ENCODE data around the gene IFNLR1. TPM values are rescaled to one million over a fixed set of nuclear protein-coding genes. Genes with fewer than 3 reads are reported as not detected.

The IFNLR1 gene
- total and polyA plus RNA-seq, 8 donors: 2.5 to 5.9 (median 4.1) TPM

GRCh38 chr1:24118410-24119242 lies 68.5 kb downstream of the IFNLR1 start:
- no peak overlapping the region for H3K4me3 ChIP-seq
- no peaks in the 10 kb centered on the region for H3K9me3 ChIP-seq
- peaks cover 0 to 43% of the 10 kb centered on the region in 2 donors for H3K27me3 ChIP-seq
- H3K27ac ChIP-seq: no peak overlapping the region
- no peak for DNase-seq
- H3K4me1 ChIP-seq: no peaks in the 10 kb centered on the region
- ATAC-seq: no peak
- intact Hi-C loops (cut with DNase I): no loop called here
- H3K36me3 ChIP-seq: no peaks in the 10 kb centered on the region
- no peak for TF ChIP-seq CTCF (IDR thresholded peaks at IDR 0.05)

- Histone ChIP-seq H3K9me3 (no peaks in the 10 kb centered on the region), H3K4me3 (no peak overlapping the region), H3K27me3 (peaks cover 0 to 48% of the 10 kb centered on the region in 2 donors), H3K4me1 (no peaks in the 10 kb centered on the region), H3K27ac (no peak overlapping the region), H3K36me3 (no peaks in the 10 kb centered on the region)
- peak; percentile 28 for ATAC-seq
- DNase-seq: no peak
- intact Hi-C loops (cut with DNase I): no loop called here
- TF ChIP-seq CTCF (IDR thresholded peaks at IDR 0.05): no peak
Observed at GRCh38 chr1:24117722-24118409, 69.2 kb downstream of the IFNLR1 start.

GRCh38 chr1:24117132-24117531 lies 70.0 kb downstream of the IFNLR1 start:
- Histone ChIP-seq H3K27ac (no peak overlapping the region), H3K4me1 (peaks cover 0 to 3% of the 10 kb centered on the region in 2 donors), H3K9me3 (no peaks in the 10 kb centered on the region), H3K4me3 (no peak overlapping the region), H3K27me3 (peaks cover 0 to 55% of the 10 kb centered on the region in 2 donors), H3K36me3 (no peaks in the 10 kb centered on the region)
- TF ChIP-seq CTCF (IDR thresholded peaks at IDR 0.05): no peak
- intact Hi-C loops (cut with DNase I): no loop called here
- DNase-seq (no peak), ATAC-seq (no peak)

GRCh38 chr1:24114753-24115152 lies 72.3 kb downstream of the IFNLR1 start:
- H3K27ac ChIP-seq: no peak overlapping the region
- H3K4me1 ChIP-seq: peaks cover 0 to 6% of the 10 kb centered on the region in 2 donors
- no peak for DNase-seq
- no peak overlapping the region for H3K4me3 ChIP-seq
- no peak for TF ChIP-seq CTCF (IDR thresholded peaks at IDR 0.05)
- no peaks in the 10 kb centered on the region for H3K36me3 ChIP-seq
- H3K9me3 ChIP-seq: no peaks in the 10 kb centered on the region
- peaks cover 0 to 69% of the 10 kb centered on the region in 2 donors for H3K27me3 ChIP-seq
- ATAC-seq: no peak
- intact Hi-C loops (cut with DNase I): no loop called here

GRCh38 chr1:24113641-24114033 lies 73.5 kb downstream of the IFNLR1 start:
- no peak overlapping the region for H3K4me3 ChIP-seq
- no peaks in the 10 kb centered on the region for H3K9me3 ChIP-seq
- no peak for TF ChIP-seq CTCF (IDR thresholded peaks at IDR 0.05)
- no peaks in the 10 kb centered on the region for H3K36me3 ChIP-seq
- H3K27ac ChIP-seq: no peak overlapping the region
- intact Hi-C loops (cut with DNase I): no loop called here
- peaks cover 0 to 6% of the 10 kb centered on the region in 2 donors for H3K4me1 ChIP-seq
- ATAC-seq: no peak
- no peak for DNase-seq
- peaks cover 0 to 66% of the 10 kb centered on the region in 2 donors for H3K27me3 ChIP-seq
